Lower lobe of right lung (tissue), 2 donors: ENCODE measurements around the gene TXNDC11. TPM values are rescaled to one million over a fixed set of nuclear protein-coding genes. Genes with fewer than 3 reads are reported as not detected.

Experiments
- ATAC-seq, 2 donors: fragments of 200-7000 bp; cut with Tn5 transposase; one replicate each; pipeline ENCODE4 v1.9.1; 2020 to 2022; ENCODE audit warnings: mild to moderate bottlenecking in 2 of 2, moderate library complexity in 2 of 2
- DNase-seq: peaks from one replicate; pipeline ENCODE4 v3.0.0-alpha.2; 2020
- H3K27ac ChIP-seq: fragments of 200-600 bp; one replicate; pipeline ENCODE4 v1.8.0; 2022
- H3K27me3 ChIP-seq: fragments of 200-600 bp; one replicate; pipeline ENCODE4 v1.8.0; 2022; ENCODE audit warnings: low read depth
- H3K36me3 ChIP-seq: fragments of 200-600 bp; one replicate; pipeline ENCODE4 v1.8.0; 2022; ENCODE audit warnings: mild to moderate bottlenecking
- H3K4me1 ChIP-seq: fragments of 200-600 bp; one replicate; pipeline ENCODE4 v1.8.0; 2022
- H3K4me3 ChIP-seq: fragments of 200-600 bp; one replicate; pipeline ENCODE4 v1.8.0; 2022; ENCODE audit warnings: mild to moderate bottlenecking
- H3K9me3 ChIP-seq: fragments of 200-600 bp; one replicate; pipeline ENCODE4 v1.8.0; 2022
- intact Hi-C: fragments of 100-400 bp; cut with DNase I; formaldehyde crosslinking; loops from one replicate; pipeline ENCODE4 v1.11.0; 2022
- total RNA-seq: library from RNA; stranded (reverse); fragmentation: NEBNext Ultra II Directional; extraction: Animal tissue kit (Norgen Biotek cat#: 25700); gene quantifications from one replicate; pipeline ENCODE4 v1.2.1, GENCODE V29; 2021
- TF ChIP-seq, protein P1 (sequence below): fragments of 200-600 bp; IDR thresholded peaks from one replicate; pipeline ENCODE4 v1.8.0; 2022; ENCODE audit warnings: antibody characterized with exemption, mild to moderate bottlenecking
- donor health status: DM: no; HTN: yes; CAD: no; lungs with severe emphysema.

Gene TXNDC11
- total RNA-seq, 1 donor from 2014 or later = 88.2 TPM

DNA sequence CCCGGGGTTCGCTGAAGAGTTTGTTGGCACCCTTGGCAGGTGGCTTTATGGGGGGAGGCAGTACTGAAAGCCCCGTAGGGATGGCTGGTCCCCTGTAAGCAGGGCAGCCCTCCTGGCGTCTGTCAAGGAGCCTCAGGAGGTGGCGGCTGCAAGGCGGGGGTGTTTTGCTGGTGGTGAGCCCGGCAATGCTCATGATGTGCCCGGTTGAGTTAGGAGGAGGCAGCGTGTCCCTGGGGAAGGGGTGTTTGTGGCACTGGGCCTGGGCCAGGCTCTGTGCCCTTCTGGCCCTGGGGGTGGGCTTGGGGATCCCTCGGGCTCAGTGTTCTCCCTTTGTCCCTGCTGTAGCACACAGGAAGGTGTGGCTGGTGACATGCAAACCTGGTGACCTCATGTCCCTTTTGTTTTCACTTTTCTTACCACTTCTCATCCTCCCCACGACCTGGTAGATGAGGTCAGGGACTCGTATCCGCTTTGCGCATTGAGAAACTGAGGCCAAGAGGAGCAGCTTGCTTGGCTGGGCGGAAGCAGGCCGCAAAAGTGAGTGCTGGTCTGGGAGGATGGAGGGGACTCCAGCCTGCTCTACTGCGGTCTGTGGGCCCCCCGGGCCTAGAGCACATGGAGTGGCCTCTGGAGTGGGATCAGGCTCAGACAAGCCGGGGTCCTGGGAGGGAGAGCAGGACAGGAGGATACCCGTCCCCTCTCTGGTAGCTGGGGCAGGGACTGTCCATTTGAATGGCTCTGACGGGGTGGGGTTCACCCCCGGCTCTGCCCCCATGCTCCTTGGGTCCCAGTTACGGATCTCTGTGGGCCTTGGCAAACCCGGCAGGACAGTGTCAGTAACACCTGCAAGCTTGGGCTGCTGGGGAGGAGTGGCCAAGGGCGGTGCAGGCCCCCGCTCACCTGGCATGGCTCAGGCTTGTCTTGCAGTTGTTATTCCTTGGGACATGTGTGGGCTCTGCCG, 72.2 kb downstream of the TXNDC11 start:
- Histone ChIP-seq H3K27ac (peak overlapping the region; percentile 70), H3K27me3 (no peaks in the 10 kb centered on the region), H3K9me3 (no peaks in the 10 kb centered on the region), H3K4me3 (peak overlapping the region; percentile 86), H3K36me3 (peaks cover under 1% of the 10 kb centered on the region), H3K4me1 (peaks cover 61% of the 10 kb centered on the region)
- ATAC-seq = no peak
- TF ChIP-seq, protein P1, sequence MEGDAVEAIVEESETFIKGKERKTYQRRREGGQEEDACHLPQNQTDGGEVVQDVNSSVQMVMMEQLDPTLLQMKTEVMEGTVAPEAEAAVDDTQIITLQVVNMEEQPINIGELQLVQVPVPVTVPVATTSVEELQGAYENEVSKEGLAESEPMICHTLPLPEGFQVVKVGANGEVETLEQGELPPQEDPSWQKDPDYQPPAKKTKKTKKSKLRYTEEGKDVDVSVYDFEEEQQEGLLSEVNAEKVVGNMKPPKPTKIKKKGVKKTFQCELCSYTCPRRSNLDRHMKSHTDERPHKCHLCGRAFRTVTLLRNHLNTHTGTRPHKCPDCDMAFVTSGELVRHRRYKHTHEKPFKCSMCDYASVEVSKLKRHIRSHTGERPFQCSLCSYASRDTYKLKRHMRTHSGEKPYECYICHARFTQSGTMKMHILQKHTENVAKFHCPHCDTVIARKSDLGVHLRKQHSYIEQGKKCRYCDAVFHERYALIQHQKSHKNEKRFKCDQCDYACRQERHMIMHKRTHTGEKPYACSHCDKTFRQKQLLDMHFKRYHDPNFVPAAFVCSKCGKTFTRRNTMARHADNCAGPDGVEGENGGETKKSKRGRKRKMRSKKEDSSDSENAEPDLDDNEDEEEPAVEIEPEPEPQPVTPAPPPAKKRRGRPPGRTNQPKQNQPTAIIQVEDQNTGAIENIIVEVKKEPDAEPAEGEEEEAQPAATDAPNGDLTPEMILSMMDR = no peak
- intact Hi-C loops = no loop called here
- no peak for DNase-seq

DNA sequence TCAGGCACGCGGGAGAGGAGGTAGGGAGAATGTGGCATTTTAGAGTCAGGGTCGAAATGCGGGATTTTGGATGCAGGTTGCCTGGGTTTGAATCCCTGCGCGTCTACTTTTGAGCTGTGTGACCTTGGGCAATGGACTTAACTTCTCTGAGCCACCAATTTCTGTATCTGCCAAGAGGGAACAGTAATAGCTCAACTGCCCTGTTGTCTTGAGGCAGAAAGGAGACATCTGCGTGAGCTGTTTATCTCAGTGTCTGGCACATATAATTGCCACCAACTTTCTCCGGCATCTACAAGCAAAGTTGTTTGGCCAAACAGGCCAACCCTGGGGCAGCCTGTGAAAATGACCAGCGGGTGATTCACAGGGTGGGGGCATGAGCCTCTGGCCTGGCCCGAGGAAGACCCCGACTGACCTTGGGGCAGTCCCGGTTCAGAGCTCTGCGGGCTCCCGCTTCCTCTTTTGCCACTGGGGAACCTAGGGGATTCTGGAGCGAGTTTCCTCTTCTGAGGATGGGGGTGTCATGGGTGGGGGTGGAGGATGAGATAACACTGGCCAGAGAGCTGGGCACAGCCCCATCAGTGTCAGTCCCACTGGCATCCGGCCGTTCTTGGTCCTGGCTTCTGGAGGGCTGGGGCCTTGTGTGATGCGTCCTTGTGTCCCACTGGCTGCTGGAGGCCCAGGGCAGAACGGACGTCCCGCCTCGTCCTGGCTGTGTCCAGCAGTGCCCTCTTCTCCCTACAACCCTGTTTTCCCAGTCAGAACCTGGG, 73.1 kb downstream of the TXNDC11 start:
- Histone ChIP-seq H3K36me3 (no peaks in the 10 kb centered on the region), H3K4me1 (peaks cover 56% of the 10 kb centered on the region), H3K4me3 (peak overlapping the region; percentile 86), H3K27me3 (no peaks in the 10 kb centered on the region), H3K9me3 (no peaks in the 10 kb centered on the region), H3K27ac (peak overlapping the region; percentile 70)
- intact Hi-C loops = no loop called here
- TF ChIP-seq, protein P1 = no peak
- ATAC-seq (peak; percentile 15 to 37), DNase-seq (peak; percentile 77)

DNA sequence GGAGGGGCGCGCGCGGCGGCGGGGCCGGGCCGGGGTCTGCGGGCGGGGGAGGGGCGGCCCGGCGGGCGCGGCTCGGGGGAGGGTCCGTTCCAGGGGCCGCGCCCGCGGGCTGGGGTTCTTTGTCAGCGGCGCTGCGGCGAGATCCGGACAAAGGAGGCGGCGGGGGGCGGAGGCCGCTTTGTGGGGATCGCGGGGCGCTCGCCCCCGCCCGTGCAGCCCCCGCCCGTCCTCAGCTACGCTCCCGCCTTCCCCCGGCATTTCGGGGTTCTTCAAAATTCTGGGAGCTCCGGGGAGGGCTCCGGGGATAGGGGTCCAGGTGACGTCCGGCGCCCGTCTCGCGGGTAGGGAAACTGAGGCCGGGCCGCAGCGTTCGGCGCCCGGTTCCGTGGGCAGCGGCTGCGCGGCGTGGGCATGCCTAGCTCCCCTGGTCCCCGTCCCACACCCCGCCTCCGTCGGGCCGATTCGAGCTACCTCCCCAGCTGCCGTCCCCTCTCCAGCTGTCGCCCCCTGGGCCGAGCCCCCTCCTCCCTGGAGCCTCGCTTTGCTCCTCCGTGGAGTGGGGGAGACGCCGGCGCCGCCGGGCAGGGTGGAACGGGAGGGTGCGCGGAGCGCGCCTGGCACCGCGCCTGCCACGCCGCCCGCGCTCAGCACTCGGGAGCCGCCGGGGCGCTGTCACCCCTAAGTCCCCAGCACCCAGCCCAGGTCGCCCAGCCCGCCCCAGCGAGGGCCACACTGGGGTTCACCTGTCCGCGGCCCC, 73.9 kb downstream of the TXNDC11 start:
- no peaks in the 10 kb centered on the region for H3K9me3 ChIP-seq
- intact Hi-C loops = no loop called here
- no peaks in the 10 kb centered on the region for H3K36me3 ChIP-seq
- peaks cover 48% of the 10 kb centered on the region for H3K4me1 ChIP-seq
- H3K4me3 ChIP-seq = peak overlapping the region; percentile 86
- ATAC-seq (peak; percentile 5 to 41), DNase-seq (no peak)
- TF ChIP-seq, protein P1 = no peak
- H3K27me3 ChIP-seq = no peaks in the 10 kb centered on the region
- peak overlapping the region; percentile 70 for H3K27ac ChIP-seq

DNA sequence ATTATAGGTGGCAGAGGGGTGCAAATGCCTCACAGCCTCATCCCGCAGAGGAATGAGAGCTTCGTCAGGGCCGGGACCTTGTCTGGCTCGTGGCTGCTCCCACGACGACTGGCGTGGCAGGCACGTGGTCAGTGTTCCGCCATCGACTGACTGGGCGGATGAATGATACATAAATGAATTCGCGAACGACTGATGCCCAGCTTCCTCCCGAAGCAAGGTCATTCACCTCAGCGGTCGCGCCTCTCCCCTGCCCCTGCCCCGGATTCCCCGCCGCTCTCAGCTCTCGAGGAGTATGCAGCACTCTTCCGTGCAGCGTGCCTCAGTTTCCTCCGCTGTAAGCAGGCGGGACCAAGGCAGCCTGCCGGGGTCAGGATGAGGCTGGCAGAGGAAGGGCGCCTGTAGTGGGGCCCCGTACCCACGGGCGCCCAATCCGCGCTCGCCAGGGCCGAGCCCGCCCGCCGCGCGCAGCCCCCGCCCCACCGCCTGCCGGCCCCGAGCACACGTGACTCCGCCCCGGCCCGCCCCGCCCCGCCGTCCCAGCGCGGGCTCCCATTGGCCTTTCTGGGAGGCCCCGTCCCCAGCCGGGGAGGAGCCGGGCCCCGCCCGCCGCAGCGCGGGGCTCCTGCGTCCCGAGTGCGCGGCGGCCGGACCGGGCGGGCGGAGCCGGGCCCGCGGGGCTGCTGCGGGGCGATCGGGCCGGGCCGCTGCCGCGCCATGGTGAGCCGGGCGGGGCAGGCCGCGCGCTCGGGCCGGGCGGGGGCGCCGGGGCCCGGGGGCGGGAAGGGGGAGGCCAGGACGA, 74.6 kb downstream of the TXNDC11 start, which contains the start of gene SNN:
SNN (plus strand) TSS at position 632 of the 799 bp plus-strand sequence. CDS start 7,605 bp downstream, outside the sequence.
- intact Hi-C loops = no loop called here
- ATAC-seq (peak; percentile 93 to 94), DNase-seq (peak; percentile 91)
- Histone ChIP-seq H3K4me3 (peak within 1 kb of the TSS; percentile 86), H3K27ac (peak within 1 kb of the TSS; percentile 70), H3K9me3 (no peaks in the 10 kb centered on the region), H3K36me3 (no peaks in the 10 kb centered on the region), H3K27me3 (no peaks in the 10 kb centered on the region), H3K4me1 (peaks cover 40% of the 10 kb centered on the region)
- TF ChIP-seq, protein P1 = no peak
